ENCODE data around the gene IRF9. TPM values are rescaled to one million over a fixed set of nuclear protein-coding genes. Genes with fewer than 3 reads are reported as not detected.

IRF9 gene
- total RNA-seq, 1 donor from 2014 or later = 133 TPM

- no peak for DNase-seq (ENCODE audit: low spot score)
These were observed 13.2 kb upstream of the IRF9 start for GRCh38 chr14:24147761-24148428.

DNA sequence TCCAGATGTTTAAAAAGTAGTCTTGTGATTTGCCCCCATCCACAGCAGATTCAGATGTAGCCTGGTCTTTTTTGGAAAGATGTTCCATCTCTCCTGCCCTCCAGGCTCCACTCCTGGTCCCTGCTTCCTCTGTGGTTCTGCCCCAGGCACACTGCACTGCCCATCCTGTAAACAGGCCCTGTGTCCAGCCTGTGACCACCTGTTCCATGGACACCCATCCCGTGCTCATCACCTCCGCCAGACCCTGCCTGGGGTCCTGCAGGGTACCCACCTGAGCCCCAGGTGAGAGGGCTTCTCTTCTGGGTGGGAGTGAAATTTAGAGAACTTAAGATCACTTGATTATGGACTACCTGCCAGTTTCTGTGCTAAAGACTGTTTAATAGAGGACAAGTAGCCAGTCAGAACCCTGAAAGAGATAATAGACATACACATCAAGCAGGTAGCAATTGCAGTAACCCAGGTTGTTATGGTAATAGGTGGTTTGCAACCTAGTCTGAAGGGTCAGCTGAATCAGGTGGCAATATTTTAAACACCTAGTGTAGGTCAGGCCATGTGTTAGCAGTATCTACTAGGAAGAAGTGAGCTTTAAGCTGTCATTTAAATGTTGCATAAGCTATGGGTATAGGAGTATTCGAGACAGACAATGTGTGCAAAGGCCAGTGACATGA is 11.6 kb upstream of the IRF9 start:
- DNase-seq (ENCODE audit: low spot score) = no peak

GRCh38 chr14:24150061-24150460 is 11.0 kb upstream of the IRF9 start:
- no peak for DNase-seq (ENCODE audit: low spot score)

GRCh38 chr14:24150567-24150966 is 10.5 kb upstream of the IRF9 start:
- no peak for DNase-seq (ENCODE audit: low spot score)

GRCh38 chr14:24150993-24151392 is 10.1 kb upstream of the IRF9 start:
- no peak for DNase-seq (ENCODE audit: low spot score)

DNA sequence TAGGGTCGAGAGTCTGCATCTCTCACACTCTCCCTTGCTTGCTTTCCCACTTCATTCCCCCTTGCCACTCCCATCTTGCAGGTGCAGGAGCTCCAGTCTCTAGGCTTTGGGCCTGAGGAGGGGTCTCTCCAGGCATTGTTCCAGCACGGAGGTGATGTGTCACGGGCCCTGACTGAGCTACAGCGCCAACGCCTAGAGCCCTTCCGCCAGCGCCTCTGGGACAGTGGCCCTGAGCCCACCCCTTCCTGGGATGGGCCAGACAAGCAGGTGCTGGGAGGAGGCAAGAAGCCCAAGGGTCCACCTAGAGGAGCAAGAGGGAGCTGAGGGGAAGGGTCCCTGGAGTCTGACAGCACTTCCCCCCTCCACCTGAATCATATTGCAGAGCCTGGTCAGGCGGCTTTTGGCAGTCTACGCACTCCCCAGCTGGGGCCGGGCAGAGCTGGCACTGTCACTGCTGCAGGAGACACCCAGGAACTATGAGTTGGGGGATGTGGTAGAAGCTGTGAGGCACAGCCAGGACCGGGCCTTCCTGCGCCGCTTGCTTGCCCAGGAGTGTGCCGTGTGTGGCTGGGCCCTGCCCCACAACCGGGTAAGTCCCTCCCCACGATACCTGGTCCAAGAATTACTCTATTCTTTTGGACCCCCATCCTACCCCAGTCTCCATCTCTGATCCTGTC is 9.5 kb upstream of the IRF9 start:
- no peak for DNase-seq (ENCODE audit: low spot score)

GRCh38 chr14:24155100-24155499 is 6.0 kb upstream of the IRF9 start:
- DNase-seq (ENCODE audit: low spot score) = no peak

- DNase-seq (ENCODE audit: low spot score) = no peak
These were observed 4.2 kb upstream of the IRF9 start for GRCh38 chr14:24156840-24157239.

DNA sequence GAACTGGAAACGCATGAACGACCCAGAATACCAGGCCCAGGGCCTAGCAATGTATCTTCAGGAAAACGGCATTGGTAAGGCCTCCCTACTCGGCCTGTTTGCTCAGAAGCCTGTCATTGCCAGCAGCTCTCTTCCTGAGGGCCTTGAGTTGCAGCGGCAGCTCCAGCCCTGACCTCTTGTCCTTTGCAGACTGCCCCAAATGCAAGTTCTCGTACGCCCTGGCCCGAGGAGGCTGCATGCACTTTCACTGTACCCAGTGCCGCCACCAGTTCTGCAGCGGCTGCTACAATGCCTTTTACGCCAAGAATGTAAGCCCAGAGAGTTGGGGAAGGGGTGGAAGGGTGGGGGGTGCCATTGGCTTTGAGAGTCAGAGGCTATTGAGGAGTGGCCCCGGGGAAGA is 3.7 kb upstream of the IRF9 start:
- DNase-seq (ENCODE audit: low spot score) = no peak

GRCh38 chr14:24159777-24160498 is 1.1 kb upstream of the IRF9 start:
- DNase-seq (ENCODE audit: low spot score) = no peak

DNA sequence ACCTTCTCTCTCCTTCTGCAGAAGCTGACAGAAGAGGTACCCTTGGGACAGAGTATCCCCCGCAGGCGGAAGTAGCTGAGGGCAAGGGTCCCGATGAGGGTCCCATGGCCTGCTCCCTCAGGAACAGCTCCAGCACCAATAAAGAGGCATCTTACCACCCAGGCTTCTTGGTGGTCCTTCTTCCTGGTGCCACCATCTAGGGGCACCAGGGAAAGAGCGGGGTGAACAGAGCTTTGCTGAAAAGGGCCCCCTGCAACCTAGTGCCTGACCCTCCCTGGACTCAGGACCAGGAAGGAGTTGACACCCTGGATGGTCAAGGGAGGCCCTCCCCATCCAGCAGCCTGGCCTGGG is 591 bp upstream of the IRF9 start:
- DNase-seq (ENCODE audit: low spot score) = no peak

DNA sequence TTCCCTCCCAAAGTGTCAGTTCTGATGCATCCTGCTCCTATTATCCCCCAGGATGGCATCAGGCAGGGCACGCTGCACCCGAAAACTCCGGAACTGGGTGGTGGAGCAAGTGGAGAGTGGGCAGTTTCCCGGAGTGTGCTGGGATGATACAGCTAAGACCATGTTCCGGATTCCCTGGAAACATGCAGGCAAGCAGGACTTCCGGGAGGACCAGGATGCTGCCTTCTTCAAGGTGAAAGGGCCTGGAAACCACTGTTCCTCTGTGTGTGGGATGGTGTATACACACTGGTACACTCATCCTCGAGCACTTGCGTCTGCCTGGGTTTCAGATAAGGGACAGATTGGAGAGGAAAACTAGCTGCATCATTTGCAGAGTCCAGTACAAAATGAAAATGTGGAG is 1.0 kb downstream of the IRF9 start:
- no peak for DNase-seq (ENCODE audit: low spot score)

- no peak for DNase-seq (ENCODE audit: low spot score)
These were observed 3.5 kb downstream of the IRF9 start for GRCh38 chr14:24164518-24164991.

DNA sequence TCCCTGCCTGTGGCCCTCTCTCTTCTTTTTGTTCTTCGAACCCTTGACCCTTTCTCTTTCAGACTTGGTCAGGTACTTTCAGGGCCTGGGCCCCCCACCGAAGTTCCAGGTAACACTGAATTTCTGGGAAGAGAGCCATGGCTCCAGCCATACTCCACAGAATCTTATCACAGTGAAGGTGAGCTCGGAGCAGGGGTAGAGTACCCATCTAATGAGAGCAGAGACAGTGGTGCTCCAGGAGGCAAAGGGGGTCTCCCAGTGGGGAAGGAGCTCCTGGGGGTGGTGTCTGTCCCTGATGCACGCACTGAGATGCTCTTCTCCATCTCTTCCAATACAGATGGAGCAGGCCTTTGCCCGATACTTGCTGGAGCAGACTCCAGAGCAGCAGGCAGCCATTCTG is 4.7 kb downstream of the IRF9 start:
- no peak for DNase-seq (ENCODE audit: low spot score)

DNA sequence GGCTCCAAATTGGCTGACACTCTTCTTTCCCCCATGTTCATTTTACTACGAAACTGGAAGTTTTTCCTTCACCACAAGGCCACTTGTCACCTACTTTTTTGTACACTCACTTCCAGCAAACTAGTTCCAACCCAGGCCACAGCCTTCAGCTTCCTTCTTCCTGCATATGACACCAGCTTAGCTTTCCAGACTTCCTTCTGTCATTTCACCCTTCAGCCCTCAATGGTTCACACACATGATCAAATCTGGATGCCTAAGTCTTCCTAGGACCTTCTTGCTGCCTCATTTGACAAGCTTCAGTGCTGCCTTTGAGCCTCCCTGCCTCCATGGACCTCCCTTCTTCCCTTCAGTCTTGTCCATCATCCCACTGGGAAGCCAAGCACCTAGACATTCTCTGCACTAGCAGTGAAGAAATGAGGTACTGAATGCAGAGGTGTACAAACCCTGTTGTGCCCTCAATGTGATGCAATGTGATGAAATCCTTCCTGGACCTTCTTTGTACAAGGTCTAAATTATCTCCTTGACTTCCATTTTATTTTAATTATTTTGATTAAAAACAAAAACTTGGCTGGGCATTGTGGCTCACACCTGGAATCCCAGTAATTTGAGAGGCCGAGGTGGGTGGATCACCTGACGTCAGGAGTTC is 6.5 kb downstream of the IRF9 start:
- no peak for DNase-seq (ENCODE audit: low spot score)

GRCh38 chr14:24171422-24172260 is 10.6 kb downstream of the IRF9 start, which contains the start of gene REC8:
Gene REC8 (plus strand): TSS chr14:24172080. CDS start chr14:24172553, 473 bp downstream.
- peak; percentile 97 for DNase-seq (ENCODE audit: low spot score)

- DNase-seq (ENCODE audit: low spot score) = no peak
These were observed 11.3 kb downstream of the IRF9 start for GRCh38 chr14:24172261-24172860.

GRCh38 chr14:24172871-24173281 is 11.8 kb downstream of the IRF9 start:
- DNase-seq (ENCODE audit: low spot score) = no peak

DNA sequence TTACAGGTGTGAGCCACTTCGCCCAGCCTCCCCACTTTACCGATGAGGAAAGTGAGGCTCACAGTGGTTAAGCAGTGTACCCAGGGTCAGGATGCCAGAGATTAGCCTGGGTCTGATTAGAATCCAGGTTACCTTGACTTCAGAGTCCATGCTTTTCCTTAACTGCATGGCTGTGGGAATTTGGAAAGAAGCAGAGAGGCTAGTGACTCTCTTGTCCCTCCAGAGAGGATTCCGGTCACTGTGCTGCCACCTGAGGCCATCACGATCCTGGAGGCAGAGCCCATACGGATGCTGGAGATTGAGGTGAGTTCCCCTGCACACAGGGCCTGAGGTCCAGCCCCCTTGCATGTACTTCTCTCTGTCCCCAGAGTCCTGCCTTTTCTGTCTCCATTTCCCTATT is 15.5 kb downstream of the IRF9 start:
- DNase-seq (ENCODE audit: low spot score) = no peak
